Endodermal cell (in vitro differentiated cells): Measurements from ENCODE around the gene EYS. TPM values are rescaled to one million over a fixed set of nuclear protein-coding genes. Genes with fewer than 3 reads are reported as not detected.

Source experiments
- DNase-seq: peaks from one replicate; pipeline ENCODE4 v3.0.0-alpha.2; 2017
- H3K27ac ChIP-seq: 2 replicates; pipeline ENCODE4 v1.5.1; 2013; ENCODE audit warnings: mild to moderate bottlenecking, low read depth, low read length, moderate library complexity
- H3K27me3 ChIP-seq: 2 replicates; pipeline ENCODE4 v1.6.1; 2013; ENCODE audit warnings: mild to moderate bottlenecking, low read length, moderate library complexity; ENCODE audit not compliant: insufficient read depth, control insufficient read depth, poor library complexity, severe bottlenecking
- H3K36me3 ChIP-seq: 2 replicates; pipeline ENCODE4 v1.7.0; 2013; ENCODE audit warnings: mild to moderate bottlenecking, low read length, moderate library complexity; ENCODE audit not compliant: control insufficient read depth, insufficient read depth
- H3K4me1 ChIP-seq: one replicate; pipeline ENCODE4 v1.7.0; 2013; ENCODE audit warnings: low read length; ENCODE audit not compliant: control insufficient read depth, insufficient read depth
- H3K4me3 ChIP-seq: 2 replicates; pipeline ENCODE4 v1.5.1; 2013; ENCODE audit warnings: mild to moderate bottlenecking, low read length, moderate library complexity
- H3K9ac ChIP-seq: 2 replicates; pipeline ENCODE4 v1.6.1; 2013; ENCODE audit warnings: mild to moderate bottlenecking, low read length, moderate library complexity; ENCODE audit not compliant: poor library complexity, severe bottlenecking; ENCODE audit errors: extremely low read depth
- H3K9me3 ChIP-seq: 2 replicates; pipeline ENCODE4 v1.6.1; 2013; ENCODE audit warnings: mild to moderate bottlenecking, low read length, moderate library complexity; ENCODE audit not compliant: control insufficient read depth
- H3K27ac Mint-ChIP-seq: 2 replicates; pipeline ENCODE4 v1.8.0; 2020; ENCODE audit warnings: mixed read lengths
- H3K27me3 Mint-ChIP-seq: 2 replicates; pipeline ENCODE4 v1.8.0; 2021; ENCODE audit warnings: mild to moderate bottlenecking, mixed read lengths; ENCODE audit not compliant: insufficient read depth
- H3K36me3 Mint-ChIP-seq: 2 replicates; pipeline ENCODE4 v1.8.0; 2020; ENCODE audit warnings: low read depth, mixed read lengths
- H3K4me1 Mint-ChIP-seq: 2 replicates; pipeline ENCODE4 v1.8.0; 2020; ENCODE audit warnings: mixed read lengths
- H3K4me3 Mint-ChIP-seq: 2 replicates; pipeline ENCODE4 v1.8.0; 2020; ENCODE audit warnings: mild to moderate bottlenecking, moderate library complexity, mixed read lengths
- H3K9me3 Mint-ChIP-seq: 2 replicates; pipeline ENCODE4 v1.8.0; 2020; ENCODE audit warnings: mild to moderate bottlenecking, mixed read lengths
- CTCF ChIP-seq: fragments of 200-600 bp; sonication (generic); conservative IDR thresholded peaks from 2 replicates; pipeline ENCODE4 v1.5.0; 2021; ENCODE audit warnings: antibody characterized with exemption, mild to moderate bottlenecking
- WGBS, 2 experiments: methylation state at CpG; one replicate each; pipeline versions ENCODE4 v1.1.5 to v1.1.7; 2013; ENCODE audit warnings: missing lambda C conversion rate in 2 of 2, mixed read lengths in 1 of 2; ENCODE audit not compliant: insufficient coverage in 1 of 2, insufficient read length in 1 of 2; 5-methylcytosine and 5-hydroxymethylcytosine counted together
- total RNA-seq, 2 donors: library from RNA; stranded (reverse); fragmentation: NEBNext Ultra II Directional in 1 of 2; extraction: Animal tissue kit (Norgen Biotek cat#: 25700) in 1 of 2; gene quantifications; 2 replicates in 1 of 2; 3 replicates in 1 of 2; pipeline ENCODE4 v1.2.1, GENCODE V29; 2021

EYS gene
- total RNA-seq, 2 donors from 2014 or later, result 0.31 to 0.70 TPM

GRCh38 chr6:64590965-64591675, 1115.9 kb downstream of the EYS start:
- Histone ChIP-seq H3K27ac (no peak overlapping the region), H3K36me3 (no peaks in the 10 kb centered on the region), H3K4me3 (no peak overlapping the region), H3K9ac (no peak overlapping the region), H3K4me1 (no peaks in the 10 kb centered on the region), H3K27me3 (no peaks in the 10 kb centered on the region), H3K9me3 (no peaks in the 10 kb centered on the region)
- Mint-ChIP-seq H3K9me3 (no peaks in the 10 kb centered on the region), H3K36me3 (no peaks in the 10 kb centered on the region), H3K27ac (no peak overlapping the region), H3K4me1 (no peaks in the 10 kb centered on the region), H3K4me3 (no peak overlapping the region), H3K27me3 (no peaks in the 10 kb centered on the region)
- TF ChIP-seq CTCF, result no peak
- no peak for DNase-seq
- WGBS, 2 experiments, result 87 to 92% methylated on average over 6 of the region's 6 CpGs

GRCh38 chr6:64589961-64590360, 1117.1 kb downstream of the EYS start:
- H3K9me3 ChIP-seq, result no peaks in the 10 kb centered on the region
- Mint-ChIP-seq H3K4me1 (no peaks in the 10 kb centered on the region), H3K27ac (no peak overlapping the region), H3K9me3 (no peaks in the 10 kb centered on the region), H3K27me3 (no peaks in the 10 kb centered on the region), H3K36me3 (no peaks in the 10 kb centered on the region), H3K4me3 (no peak overlapping the region)
- no peak for TF ChIP-seq CTCF
- H3K4me3 ChIP-seq, result no peak overlapping the region
- no peak overlapping the region for H3K27ac ChIP-seq
- no peak for DNase-seq
- no peak overlapping the region for H3K9ac ChIP-seq
- 90% methylated on average over 3 of the region's 3 CpGs; no CpG with 5 or more reads in 1 of the 2 experiments for WGBS, 2 experiments
- no peaks in the 10 kb centered on the region for H3K27me3 ChIP-seq
- no peaks in the 10 kb centered on the region for H3K36me3 ChIP-seq
- no peaks in the 10 kb centered on the region for H3K4me1 ChIP-seq

- Mint-ChIP-seq H3K9me3 (no peaks in the 10 kb centered on the region), H3K27me3 (no peaks in the 10 kb centered on the region), H3K4me3 (no peak overlapping the region), H3K27ac (no peak overlapping the region), H3K36me3 (no peaks in the 10 kb centered on the region), H3K4me1 (no peaks in the 10 kb centered on the region)
- no peaks in the 10 kb centered on the region for H3K9me3 ChIP-seq
- no peak for DNase-seq
- H3K9ac ChIP-seq, result no peak overlapping the region
- H3K36me3 ChIP-seq, result no peaks in the 10 kb centered on the region
- no peak overlapping the region for H3K4me3 ChIP-seq
- H3K27me3 ChIP-seq, result no peaks in the 10 kb centered on the region
- no peaks in the 10 kb centered on the region for H3K4me1 ChIP-seq
- no peak for TF ChIP-seq CTCF
- H3K27ac ChIP-seq, result no peak overlapping the region
- 92 to 100% methylated on average over 1 of the region's 1 CpG for WGBS, 2 experiments
Measured at GRCh38 chr6:64580346-64580745, 1126.7 kb downstream of the EYS start.
